VCaP (cell line): ENCODE measurements around the gene OPRD1.
"Not testable (repeated sequence)": the region's sequence is repeated elsewhere in the genome, so short reads cannot be mapped to it uniquely, and the experiment has no call there.

Experiments
- H3K27ac ChIP-seq: fragments of 450-650 bp; 2 replicates; pipeline ENCODE4 v1.5.1; 2017
- TF ChIP-seq, protein P1 (sequence below): fragments of 450-650 bp; conservative IDR thresholded peaks from 2 replicates; pipeline ENCODE4 v1.5.1; 2017; ENCODE audit warnings: mild to moderate bottlenecking, moderate library complexity

The OPRD1 gene

DNA sequence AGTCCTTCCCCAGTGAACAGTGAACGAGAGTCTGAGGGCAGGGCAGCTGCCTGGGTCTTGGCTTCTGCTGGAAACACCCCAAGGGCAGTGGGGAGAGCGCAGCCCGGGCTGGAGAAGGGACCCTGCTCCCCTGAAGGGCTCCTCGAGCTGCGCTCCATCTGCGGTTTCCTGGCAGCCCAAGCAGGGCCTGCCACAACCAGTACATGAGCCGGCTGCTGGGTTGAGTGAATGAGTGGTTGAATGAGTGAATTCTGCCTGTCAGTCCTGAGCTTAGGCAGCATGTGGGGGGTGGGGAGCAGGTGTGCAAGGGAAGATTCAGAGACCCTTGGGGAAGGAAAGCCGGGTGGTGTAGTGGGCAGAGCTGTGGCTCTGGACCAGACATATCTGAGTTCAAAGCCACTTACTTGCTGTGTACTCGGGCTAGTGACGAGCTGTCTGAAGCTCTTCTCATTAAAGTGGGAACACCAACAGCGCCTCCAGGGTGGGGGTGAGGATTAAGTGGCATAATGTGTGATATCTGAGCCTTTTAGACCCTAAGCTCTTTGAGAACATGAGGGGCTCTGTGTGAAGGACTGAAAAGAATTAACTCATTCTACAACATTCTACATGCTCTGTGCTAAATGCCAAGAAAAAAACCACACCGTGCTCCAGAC is 3.7 kb downstream of the OPRD1 start:
- TF ChIP-seq, protein P1, sequence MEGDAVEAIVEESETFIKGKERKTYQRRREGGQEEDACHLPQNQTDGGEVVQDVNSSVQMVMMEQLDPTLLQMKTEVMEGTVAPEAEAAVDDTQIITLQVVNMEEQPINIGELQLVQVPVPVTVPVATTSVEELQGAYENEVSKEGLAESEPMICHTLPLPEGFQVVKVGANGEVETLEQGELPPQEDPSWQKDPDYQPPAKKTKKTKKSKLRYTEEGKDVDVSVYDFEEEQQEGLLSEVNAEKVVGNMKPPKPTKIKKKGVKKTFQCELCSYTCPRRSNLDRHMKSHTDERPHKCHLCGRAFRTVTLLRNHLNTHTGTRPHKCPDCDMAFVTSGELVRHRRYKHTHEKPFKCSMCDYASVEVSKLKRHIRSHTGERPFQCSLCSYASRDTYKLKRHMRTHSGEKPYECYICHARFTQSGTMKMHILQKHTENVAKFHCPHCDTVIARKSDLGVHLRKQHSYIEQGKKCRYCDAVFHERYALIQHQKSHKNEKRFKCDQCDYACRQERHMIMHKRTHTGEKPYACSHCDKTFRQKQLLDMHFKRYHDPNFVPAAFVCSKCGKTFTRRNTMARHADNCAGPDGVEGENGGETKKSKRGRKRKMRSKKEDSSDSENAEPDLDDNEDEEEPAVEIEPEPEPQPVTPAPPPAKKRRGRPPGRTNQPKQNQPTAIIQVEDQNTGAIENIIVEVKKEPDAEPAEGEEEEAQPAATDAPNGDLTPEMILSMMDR: no peak

DNA sequence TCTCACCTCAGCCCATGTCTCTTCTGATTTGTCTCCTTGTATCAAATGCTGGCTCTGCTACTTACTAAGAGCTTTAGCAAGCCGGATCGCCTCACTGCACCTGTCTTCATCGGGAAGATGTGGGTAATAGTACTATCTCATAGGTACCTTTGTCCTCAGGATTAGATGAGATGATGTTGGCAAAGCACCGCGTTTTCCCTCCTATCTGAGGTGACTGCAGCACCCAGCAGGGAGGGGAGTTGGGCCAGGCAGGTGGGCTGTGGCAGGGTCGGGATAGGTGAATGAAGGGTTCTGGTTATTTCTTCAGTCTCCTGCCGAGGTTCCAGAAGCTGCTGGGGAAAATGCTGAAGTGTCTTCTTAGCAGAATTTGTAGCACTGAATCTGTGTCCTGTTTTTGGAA is 5.2 kb downstream of the OPRD1 start:
- H3K27ac ChIP-seq: no peak overlapping the region
- TF ChIP-seq, protein P1: no peak

More for the DNA sequence above, 3.7 kb downstream of the OPRD1 start:
- no peak overlapping the region for H3K27ac ChIP-seq

DNA sequence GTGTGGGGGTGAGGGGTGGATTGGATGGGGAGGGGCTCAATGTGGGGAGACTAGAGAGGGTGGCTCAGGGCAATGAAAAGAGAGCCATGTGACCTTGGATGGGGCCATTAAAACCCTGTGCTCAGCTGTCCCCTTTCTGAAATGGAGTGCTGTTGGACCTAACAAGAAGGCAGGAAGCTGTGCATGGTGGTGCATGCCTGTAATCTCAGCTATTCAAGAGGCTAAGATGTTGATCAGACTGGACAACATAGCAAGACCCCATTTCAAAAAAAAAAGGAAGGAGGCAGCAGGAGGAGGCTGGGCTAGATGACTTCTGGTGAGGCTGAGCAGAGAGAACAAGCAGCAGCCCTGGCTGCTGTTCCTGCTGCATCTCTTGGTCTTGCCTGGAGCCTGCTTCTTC is 7.0 kb downstream of the OPRD1 start:
- TF ChIP-seq, protein P1: no peak

DNA sequence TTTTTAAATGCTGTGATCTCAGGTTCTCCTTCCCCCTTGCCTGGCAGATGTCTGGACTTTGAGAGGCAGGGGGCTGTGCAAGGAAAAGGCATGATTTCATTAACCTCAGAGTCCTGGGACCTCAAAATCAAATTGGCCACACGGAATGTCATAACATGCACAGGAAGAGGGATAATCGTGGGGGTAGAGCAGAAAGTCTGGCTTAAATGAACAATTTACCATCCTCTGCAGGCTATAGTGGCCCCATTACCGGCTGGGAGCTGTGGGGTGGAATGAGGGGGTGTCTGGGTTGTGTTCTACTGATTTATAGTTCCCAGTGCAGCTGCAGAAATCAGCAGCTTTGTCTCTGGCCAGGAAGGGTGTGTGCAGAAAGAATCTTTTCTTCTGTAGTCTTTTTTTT is 10.8 kb downstream of the OPRD1 start:
- H3K27ac ChIP-seq: no peak overlapping the region
- TF ChIP-seq, protein P1: no peak

More for the DNA sequence above, 7.0 kb downstream of the OPRD1 start:
- H3K27ac ChIP-seq: no peak overlapping the region

DNA sequence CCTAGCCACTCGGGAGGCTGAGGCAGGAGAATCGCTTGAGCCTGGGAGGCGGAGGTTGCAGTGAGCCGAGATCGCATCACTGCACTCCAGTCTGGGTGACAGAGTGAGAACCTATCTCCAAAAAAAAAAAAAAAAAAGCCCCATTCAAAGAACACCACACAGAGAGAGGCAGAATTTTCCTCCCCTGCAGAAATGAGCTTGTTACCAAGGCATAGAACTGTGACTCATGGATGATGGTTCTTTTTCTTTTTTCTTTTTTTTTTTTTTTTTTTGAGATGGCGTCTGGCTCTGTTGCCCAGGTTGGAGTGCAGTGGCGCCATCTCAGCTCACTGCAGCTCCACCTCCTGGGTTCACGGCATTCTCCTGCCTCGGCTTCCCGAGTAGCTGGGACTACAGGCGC is 12.1 kb downstream of the OPRD1 start:
- not testable (repeated sequence) for H3K27ac ChIP-seq

DNA sequence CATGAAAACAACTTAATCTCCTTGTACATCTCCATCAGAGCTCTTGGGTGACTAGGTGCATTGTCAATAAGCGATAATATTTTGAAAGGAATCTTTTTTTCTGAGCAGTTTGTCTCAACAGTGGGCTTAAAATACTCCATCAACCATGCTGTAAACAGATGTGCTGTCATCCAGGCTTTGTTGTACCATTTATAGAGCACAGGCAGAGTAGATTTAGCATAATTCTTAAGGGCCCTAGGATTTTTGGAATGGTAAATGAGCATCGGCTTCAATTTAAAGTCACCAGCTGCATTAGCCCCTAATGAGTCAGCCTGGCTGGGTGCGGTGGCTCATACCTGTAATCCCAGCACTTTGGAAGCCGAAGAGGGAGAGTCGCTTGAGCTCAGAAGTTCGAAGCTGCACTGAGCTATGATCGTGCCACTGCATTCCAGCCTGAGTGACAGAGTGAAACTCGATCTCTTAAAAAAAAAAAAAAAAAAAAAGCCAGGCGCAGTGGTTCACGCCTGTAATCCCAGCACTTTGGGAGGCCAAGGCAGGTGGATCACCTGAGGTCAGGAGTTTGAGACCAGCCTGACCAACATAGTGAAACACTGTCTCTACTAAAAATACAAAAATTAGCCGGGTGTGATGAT is 16.4 kb downstream of the OPRD1 start:
- H3K27ac ChIP-seq: not testable (repeated sequence)

DNA sequence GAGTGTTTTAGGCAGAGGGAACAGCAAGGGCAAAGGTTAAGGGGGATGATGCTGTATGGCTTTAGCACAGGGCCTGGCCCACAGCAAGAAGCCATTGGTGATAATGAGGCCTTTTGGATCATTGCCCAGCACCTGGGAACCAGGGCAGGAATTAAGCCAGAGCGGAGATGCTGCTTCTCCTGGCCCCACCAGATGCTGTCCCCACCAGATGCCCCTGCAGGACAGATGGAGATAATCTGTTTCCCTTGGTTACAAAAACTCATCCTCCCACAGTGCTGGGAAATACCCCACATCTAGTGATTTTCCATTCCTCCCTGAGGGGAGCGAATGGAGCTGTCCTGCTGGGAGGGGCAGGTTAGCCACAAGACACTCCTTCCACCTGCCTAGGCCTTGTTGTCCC is 18.8 kb downstream of the OPRD1 start:
- TF ChIP-seq, protein P1: no peak
- H3K27ac ChIP-seq: no peak overlapping the region

DNA sequence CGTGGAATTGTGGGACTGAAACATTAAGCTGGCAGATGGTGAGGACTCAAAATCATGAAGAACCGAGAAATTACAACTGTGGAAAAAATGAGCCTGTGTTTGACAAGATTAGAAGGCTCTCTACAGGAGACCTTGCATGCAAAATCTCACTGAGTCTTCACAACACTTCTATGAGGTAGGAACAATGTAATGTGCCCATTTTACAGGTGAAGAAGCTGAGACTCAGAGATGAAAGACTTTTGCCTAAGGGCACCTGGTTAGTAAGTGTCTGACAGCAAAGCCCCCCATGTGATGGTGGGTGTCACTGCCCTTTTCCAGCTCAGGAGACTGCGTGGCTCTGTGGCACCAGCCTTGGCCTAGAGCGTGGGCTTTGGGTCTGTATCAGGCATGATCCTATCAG is 21.0 kb downstream of the OPRD1 start:
- no peak overlapping the region for H3K27ac ChIP-seq
- TF ChIP-seq, protein P1: no peak
